A549 (cell line): ENCODE measurements around the gene ATP2A3.

Experiments
- BHLHE40 ChIP-seq: IDR thresholded peaks from 2 replicates; pipeline ENCODE4 v1.6.1; 2012; ENCODE audit warnings: low read depth, low read length, inconsistent platforms
- CHD2 ChIP-seq: fragments of 150-350 bp; IDR thresholded peaks from 2 replicates; pipeline ENCODE4 v1.6.1; 2014; ENCODE audit warnings: low read length; ENCODE audit not compliant: partially characterized antibody
- ELK1 ChIP-seq: fragments of 150-350 bp; IDR thresholded peaks from 2 replicates; pipeline ENCODE4 v1.6.1; 2014; ENCODE audit warnings: low read depth, mild to moderate bottlenecking, low read length
- HMGXB4 ChIP-seq: fragments of 250-450 bp; sonication (Bioruptor Pico); IDR thresholded peaks from 2 replicates; pipeline ENCODE4 v1.5.0; 2021; ENCODE audit warnings: mild to moderate bottlenecking, moderate library complexity, borderline replicate concordance
- PHF8 ChIP-seq: fragments of 200-600 bp; sonication (generic); IDR thresholded peaks from 2 replicates; pipeline ENCODE4 v1.6.1; 2016; ENCODE audit warnings: low read depth, mild to moderate bottlenecking, antibody characterized with exemption, moderate library complexity, borderline replicate concordance
- POLR2A ChIP-seq: IDR thresholded peaks from 2 replicates; pipeline ENCODE4 v1.6.1; 2012; ENCODE audit warnings: mild to moderate bottlenecking, low read length
- POLR2AphosphoS2 ChIP-seq: conservative IDR thresholded peaks from 2 replicates; pipeline ENCODE4 v1.6.1; 2012; ENCODE audit warnings: low read length, improper control_type of control experiment, inconsistent platforms
- RAD21 ChIP-seq, 2 experiments: fragments of >200 bp in 1 of 2; sonication (Bioruptor Twin) in 1 of 2; formaldehyde crosslinking in 1 of 2; IDR thresholded peaks in 1 of 2; conservative IDR thresholded peaks in 1 of 2; 2 replicates in 1 of 2; 3 replicates in 1 of 2; pipeline ENCODE4 v1.6.1; 2012 to 2018; ENCODE audit warnings: inconsistent platforms in 1 of 2
- SMC3 ChIP-seq: fragments of >200 bp; sonication (Bioruptor Twin); formaldehyde crosslinking; IDR thresholded peaks from 3 replicates; pipeline ENCODE4 v1.6.1; 2018; ENCODE audit warnings: inconsistent platforms
- TF ChIP-seq, protein P1 (sequence below): IDR thresholded peaks from 2 replicates; pipeline ENCODE4 v1.6.1; 2012
- TF ChIP-seq, protein P2 (sequence below): fragments of >200 bp; sonication (Bioruptor Twin); formaldehyde crosslinking; IDR thresholded peaks from 3 replicates; pipeline ENCODE4 v1.6.1; 2016
- TF ChIP-seq, protein P3 (sequence below): fragments of >200 bp; sonication (Bioruptor Twin); formaldehyde crosslinking; IDR thresholded peaks from 3 replicates; pipeline ENCODE4 v1.5.1; 2016

GRCh38 chr17:3995067-3995466, 30.8 kb upstream of the ATP2A3 start:
- TF ChIP-seq, protein P1, sequence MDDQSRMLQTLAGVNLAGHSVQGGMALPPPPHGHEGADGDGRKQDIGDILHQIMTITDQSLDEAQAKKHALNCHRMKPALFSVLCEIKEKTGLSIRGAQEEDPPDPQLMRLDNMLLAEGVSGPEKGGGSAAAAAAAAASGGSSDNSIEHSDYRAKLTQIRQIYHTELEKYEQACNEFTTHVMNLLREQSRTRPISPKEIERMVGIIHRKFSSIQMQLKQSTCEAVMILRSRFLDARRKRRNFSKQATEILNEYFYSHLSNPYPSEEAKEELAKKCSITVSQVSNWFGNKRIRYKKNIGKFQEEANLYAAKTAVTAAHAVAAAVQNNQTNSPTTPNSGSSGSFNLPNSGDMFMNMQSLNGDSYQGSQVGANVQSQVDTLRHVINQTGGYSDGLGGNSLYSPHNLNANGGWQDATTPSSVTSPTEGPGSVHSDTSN = no peak
- no peak for TF ChIP-seq RAD21 (conservative IDR thresholded peaks at IDR 0.05 in 1 of 2, IDR thresholded peaks at IDR 0.05 in 1 of 2)
- TF ChIP-seq ELK1 = no peak
- TF ChIP-seq POLR2AphosphoS2 = no peak
- TF ChIP-seq, protein P2, sequence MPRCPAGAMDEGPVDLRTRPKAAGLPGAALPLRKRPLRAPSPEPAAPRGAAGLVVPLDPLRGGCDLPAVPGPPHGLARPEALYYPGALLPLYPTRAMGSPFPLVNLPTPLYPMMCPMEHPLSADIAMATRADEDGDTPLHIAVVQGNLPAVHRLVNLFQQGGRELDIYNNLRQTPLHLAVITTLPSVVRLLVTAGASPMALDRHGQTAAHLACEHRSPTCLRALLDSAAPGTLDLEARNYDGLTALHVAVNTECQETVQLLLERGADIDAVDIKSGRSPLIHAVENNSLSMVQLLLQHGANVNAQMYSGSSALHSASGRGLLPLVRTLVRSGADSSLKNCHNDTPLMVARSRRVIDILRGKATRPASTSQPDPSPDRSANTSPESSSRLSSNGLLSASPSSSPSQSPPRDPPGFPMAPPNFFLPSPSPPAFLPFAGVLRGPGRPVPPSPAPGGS = no peak
- no peak for TF ChIP-seq SMC3
- TF ChIP-seq, protein P3, sequence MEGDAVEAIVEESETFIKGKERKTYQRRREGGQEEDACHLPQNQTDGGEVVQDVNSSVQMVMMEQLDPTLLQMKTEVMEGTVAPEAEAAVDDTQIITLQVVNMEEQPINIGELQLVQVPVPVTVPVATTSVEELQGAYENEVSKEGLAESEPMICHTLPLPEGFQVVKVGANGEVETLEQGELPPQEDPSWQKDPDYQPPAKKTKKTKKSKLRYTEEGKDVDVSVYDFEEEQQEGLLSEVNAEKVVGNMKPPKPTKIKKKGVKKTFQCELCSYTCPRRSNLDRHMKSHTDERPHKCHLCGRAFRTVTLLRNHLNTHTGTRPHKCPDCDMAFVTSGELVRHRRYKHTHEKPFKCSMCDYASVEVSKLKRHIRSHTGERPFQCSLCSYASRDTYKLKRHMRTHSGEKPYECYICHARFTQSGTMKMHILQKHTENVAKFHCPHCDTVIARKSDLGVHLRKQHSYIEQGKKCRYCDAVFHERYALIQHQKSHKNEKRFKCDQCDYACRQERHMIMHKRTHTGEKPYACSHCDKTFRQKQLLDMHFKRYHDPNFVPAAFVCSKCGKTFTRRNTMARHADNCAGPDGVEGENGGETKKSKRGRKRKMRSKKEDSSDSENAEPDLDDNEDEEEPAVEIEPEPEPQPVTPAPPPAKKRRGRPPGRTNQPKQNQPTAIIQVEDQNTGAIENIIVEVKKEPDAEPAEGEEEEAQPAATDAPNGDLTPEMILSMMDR = no peak
- TF ChIP-seq HMGXB4 (CRISPR knock-in tag) = no peak
- TF ChIP-seq BHLHE40 = no peak
- TF ChIP-seq PHF8 = no peak
- no peak for TF ChIP-seq CHD2
- TF ChIP-seq POLR2A = no peak
